HG02642 (cell line): ENCODE results near the gene NT5C3B.

Source experiments
- ATAC-seq: cut with Tn5 transposase; IDR thresholded peaks from one replicate; pipeline ENCODE4 v1.9.1; 2021; ENCODE audit warnings: mild to moderate bottlenecking; ENCODE audit not compliant: unreplicated experiment, poor library complexity

Gene NT5C3B

DNA sequence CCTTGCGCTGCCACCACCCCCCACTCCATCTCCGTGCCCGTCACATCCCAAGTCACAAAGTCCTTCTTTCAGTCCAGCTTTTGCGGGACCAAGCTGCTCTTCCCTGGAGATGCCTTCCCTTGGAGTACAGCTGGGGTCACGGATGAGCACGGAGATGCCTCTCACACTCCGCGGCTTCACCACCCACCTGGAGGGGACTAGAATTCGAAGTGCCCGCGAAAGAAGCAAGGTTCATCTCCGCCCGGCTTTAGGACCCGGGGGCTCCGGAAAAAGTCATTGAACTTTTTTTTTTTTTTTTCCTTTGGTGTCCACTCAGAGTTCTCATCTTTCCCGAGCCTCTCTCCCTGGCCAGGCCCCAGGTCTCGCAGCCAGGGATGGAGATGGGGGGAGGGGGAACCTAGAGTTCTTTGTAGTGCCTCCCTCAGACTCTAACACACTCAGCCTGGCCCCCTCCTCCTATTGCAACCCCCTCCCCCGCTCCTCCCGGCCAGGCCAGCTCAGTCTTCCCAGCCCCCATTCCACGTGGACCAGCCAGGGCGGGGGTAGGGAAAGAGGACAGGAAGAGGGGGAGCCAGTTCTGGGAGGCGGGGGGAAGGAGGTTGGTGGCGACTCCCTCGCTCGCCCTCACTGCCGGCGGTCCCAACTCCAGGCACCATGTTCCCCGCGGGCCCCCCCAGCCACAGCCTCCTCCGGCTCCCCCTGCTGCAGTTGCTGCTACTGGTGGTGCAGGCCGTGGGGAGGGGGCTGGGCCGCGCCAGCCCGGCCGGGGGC, 23.5 kb downstream of the NT5C3B start, which contains the start of gene FKBP10:
TSS of gene FKBP10 (plus strand) at position 624 of the 771 bp plus-strand sequence. CDS start at position 655, 31 bp downstream.
- no peak for ATAC-seq

DNA sequence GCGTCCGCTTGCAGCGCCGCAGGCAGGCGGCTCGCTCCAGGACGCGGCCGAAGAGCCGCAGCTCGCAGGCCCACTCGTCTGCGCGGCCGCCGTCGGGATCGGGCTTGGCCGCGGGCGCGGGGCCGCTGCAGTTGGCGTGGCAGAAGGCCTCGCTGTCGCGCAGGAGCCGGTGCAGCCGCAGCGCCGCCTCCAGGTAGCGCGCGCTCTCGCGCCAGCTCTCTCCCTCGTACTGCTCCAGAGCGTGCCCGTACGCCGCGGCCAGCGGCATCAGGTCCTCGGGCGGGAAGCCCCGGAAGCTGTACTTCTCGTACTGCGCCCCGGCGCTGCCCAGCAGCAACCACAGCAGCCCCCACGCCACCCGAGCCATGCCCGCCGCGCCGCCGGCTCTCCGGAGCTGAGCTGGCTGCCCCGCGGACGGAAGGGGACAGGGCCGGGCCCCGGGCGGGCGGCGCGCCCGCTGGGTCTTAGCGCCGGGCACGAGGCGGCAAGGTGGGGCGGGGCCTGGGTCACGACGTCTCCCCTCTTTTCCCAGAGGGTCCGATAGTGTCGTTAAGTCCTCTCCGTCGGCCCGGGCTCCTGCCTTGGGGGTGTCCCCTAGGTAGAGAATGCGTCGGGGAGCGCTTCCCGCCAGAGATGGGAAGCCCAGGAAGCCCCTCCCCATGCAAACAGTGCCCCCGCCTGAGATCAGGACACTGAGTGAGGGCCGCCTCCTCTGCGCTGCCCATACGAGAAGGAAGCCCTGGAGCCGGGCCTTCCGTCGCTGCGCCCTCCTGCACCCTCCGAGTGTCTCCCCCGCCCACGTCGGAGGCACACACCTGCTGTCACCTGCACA, 24.3 kb downstream of the NT5C3B start, which contains the start of gene P3H4:
TSS of gene P3H4 (minus strand) at position 401 of the 832 bp plus-strand sequence. CDS start at position 367, 34 bp downstream.
- peak; percentile 68 for ATAC-seq

DNA sequence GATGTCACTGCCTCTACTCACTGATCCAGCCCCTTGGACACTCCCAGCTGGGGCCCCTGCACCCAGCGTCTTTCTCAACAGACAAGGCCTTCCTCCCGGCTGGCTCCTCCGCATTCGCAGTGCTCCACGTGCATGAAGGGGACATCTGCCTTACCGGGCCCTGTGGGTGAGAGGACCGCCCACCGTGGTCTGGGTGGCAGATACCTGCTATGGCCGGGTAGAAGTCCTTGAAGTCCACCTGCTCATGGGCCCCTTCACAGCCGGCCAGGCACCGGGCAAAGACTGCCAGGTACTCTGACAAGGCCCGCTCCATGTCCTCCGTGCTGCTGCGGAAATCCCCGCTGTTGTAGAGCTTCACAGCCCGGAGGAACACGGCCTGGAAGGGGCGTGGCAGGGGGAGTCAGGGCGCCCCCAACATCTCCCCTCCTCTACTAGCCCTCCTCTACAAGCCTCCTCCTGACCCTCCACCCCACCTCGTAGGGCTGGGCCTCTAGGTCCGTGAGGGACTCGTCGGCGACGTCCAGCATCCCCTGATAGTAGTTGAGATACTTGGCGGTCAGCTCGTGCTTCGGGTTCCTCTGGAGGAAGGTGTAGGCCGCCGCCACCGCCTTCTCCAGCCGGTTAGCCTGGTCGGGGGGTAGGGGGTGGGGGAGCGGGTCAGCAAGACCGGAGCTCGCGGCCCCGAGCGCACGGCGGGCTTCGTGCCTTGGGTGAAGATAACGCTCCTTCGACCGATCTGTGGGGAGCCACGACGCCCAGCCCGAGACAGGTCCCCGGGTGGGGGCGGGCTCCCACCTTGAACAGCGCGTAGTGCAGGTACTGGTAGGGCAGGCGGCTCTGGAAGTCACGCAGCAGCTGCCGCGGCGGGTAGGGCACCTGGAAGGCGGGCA, 25.1 kb downstream of the NT5C3B start:
- ATAC-seq: peak; percentile 15

DNA sequence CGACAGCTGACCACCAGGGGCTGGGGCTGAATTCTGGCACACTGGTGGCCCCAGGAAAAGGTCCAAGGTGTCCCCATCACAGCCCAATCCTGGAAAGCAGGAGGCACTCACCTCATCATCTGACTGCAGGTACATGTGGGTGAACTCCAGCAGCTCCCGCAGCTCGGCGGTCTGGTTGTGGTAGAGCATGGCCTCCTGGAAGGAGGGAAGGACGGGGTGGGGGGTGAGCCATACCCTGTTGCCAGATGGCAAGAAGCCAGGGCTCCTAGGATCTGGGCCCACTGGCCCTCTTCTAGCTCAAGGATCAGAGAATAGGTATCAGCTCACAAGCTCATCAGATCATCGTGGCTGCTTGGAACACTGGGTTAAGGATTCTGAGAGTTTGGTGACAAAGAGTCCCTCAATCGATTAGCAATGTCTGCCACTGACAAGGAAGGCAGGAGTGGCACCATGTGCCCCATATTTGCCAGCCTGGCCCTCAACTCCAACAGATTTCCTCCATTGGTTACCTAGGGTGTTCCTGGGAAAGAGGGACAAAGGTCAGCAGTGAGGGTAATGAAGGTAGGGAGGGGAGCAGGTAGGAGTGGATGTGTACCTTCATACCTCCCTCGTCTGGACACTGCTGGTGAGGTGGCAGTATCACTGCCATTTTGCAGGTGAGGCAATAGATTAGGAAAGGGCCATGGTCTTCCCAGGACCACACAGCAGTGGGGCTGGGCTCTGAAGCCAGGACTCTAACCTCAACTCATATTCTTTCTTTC, 29.2 kb downstream of the NT5C3B start:
- no peak for ATAC-seq

DNA sequence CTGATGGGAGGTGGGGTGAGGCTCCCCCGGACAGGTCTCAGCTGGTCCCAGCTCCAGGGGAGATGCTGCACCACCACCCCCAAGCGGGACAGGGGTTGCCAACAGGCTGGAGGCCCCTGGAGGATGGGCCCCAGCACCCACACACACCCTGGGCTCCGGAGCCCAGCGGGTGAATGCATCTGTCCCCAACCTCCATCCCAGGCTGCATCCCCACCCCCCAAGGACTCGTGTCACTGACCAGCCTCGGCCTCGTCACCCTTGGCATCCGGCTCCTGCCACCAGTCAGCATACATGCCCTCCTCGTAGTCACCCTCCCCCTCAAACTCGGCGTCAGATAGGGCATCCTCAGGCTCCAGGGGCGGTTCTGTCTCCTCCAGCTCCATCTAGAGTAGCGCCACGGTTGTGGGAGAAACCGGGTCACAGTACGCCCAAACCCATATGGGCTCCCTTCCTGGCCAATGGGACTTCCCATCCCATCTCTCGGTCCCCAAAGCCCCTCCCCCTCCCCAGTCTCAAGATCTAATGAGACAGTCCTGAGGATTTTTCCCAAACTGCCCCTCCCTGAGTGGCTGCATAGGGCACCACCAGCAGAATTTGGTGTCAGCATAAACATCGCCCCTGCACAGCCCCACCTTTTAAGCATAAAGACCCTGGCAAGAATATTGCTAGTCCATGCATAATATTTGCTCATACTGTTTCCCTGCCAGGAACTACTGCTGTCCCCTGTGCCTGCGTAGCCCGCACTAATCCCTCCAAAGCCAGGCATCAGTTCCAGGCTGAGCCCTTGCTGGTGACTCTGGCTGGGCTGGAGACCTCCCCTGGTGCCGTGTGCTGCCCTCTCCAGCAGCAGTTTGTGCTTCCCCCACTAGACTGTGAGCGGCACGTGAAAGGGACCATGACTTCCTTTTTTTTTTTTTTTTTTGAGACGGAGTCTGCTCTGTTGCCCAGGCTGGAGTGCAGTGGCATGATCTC, 32.7 kb downstream of the NT5C3B start:
- no peak for ATAC-seq

DNA sequence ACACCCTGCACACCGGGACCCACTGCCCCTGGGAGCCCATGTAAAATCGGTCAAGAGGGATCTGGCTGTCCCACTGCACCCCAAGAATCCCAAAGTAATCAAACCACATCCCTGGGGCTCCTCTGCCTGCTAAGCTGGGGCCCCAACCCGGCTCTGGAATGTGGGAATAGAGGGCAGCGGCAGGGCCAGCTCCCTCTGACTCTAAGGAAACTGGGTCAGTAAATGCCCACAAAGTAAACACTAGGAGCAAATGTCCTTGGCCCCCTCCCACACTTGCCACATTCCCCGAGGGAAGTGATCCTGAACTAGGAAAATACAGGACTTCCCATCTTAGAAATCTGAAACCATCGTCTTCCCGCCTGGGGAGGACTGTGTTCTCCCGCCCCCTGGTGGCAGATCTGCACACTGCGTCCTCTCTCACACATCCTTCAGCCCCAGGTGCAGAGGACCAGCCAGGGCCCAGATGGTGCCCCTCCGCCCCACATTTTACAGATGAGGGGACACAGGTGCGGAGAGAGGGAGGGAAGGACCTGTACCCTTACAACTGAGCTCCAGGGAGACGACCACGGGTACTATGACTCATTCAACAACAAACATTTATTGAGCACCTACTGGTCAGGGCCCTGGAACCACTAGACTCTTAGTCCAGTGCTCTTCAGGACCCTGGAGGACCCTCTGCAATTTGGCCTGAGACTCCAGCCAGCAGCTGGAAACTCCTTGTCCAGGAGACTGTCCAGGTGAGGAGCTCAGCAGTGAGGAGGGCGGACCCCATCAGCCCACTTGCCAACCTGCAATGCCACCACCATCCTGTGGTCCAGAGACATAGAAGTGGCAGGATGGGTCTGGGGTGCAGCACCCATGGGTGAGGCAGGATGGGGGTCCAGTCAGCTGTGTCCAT, 34.4 kb downstream of the NT5C3B start:
- no peak for ATAC-seq

DNA sequence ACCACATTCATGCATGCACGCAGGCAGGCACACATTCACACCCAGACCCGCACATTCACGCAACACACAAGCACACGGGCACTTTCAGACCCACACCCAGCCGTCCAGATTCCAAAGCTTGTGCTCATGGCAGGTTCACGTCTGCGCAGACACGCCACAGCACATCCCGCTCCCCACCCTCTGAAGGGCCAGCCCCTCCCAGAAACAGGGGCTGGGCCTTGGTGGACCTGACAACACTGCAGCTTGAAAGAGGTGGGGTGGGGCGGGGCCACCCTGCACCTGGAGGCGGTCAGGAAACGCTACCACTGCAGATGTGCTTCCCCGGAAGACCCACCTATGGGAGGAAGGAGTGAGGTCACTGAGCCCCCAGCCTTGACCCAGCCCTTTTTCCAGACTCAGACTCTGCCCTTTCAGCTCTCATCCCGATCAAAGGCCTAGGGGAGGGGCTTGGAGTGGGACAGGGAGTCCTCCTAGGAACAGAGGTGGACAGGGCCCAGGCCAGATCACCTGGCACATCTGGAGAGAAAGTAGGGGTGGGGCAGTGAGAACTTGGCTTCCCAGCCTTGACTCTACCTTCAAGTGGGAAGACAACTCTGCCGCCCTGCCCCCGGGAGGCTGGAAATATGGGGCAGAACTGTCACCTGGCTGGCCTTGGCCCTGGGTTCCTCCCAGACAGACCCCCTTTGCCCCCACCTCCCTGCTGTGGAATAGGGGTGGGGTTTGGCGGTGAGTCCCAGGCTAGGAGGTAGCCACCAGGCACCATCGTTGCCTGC, 35.2 kb downstream of the NT5C3B start:
- no peak for ATAC-seq

DNA sequence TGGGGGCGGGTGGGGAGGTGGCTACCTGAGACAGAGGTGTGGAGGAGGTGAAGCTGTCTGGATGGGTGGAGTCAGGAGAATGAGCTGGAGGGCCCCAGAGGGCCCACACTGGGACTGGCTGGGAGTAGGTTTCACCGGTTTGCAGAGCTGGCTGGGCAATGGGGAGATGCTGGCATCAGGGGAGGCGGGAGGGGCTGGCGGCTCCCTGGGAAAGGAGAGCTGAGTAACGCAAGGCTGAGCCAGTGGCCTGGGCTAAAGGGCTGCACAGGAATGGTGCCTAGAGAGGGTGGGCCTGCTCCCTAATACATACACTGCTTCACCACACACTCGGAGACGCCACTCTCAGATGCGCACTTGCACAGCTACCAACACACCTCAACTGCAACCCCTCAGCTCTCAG, 36.7 kb downstream of the NT5C3B start:
- ATAC-seq: no peak

DNA sequence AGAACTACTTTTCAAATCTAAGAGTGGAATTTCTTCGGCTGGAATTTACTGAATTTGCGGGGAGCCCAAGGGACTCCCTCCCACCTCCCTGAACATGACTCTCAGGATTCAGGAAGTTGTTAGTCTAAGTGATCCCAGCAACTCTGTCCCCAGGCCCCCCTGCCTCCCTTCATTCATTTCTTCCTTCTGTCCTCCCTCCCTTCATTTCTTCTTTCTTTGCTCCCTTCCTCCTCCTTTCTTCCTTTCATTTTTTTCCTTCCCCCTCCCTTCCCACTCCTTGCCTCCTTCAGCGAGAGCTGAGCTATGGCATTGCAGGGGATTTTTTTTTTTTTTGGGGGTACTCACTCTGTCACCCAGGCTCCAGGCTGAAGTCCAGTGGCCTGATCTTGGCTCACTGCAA, 38.7 kb downstream of the NT5C3B start:
- ATAC-seq: no peak

DNA sequence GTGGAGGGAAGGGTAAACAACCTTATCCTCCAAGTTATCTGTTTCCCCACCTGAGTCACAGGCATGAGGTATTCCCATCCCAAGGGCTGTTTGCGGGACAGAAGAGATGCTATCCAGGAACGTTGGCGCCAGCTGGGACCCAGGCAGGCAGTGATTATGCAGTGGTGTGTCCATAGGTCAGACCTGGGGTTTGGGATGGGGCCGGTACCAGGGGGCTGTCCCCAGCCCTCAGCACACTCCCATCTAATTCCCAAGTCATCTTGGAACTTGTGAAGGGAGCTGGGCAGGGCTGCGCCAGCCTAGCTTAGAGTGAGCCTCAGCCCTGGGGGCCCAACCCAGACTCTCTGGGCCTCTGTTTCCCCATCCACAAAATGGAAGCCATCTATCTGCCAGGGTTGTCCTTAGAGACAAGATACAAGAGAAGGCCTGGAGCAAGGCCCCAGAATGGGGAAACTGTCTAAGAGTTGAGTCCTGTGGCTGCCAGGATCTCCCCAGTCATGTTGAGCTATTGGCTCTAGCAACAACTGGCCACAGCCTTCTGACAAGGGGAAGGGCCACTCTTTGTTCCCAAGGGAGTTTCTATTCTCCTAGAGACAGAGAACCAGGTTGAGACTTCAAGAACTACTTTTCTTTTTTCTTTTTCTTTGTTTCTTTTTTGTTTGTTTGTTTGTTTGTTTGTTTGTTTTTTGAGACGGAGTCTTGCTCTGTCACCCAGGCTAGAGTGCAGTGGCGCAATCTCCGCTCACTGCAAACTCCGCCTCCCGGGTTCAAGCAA, 39.7 kb downstream of the NT5C3B start:
- no peak for ATAC-seq

DNA sequence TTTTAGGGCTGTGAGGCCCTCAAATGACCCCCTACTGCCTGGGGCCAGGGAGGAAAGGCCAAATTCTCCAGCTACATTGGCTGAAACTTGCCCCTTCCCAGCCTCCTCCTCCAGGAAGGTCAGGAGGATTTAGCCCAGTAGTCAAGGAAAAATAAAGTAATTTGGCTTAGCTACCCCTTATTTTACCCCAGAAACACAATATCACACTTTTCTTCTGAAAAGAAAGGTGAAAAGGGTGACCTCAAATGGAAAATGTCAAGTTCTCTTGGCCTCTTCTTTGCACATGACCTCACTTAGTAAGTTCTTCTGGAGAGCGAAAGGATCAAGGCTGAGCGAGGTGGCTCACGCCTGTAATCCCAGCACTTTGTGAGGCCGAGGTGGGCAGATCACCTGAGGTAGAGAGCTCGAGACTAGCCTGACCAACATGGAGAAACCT, 41.5 kb downstream of the NT5C3B start:
- no peak for ATAC-seq

DNA sequence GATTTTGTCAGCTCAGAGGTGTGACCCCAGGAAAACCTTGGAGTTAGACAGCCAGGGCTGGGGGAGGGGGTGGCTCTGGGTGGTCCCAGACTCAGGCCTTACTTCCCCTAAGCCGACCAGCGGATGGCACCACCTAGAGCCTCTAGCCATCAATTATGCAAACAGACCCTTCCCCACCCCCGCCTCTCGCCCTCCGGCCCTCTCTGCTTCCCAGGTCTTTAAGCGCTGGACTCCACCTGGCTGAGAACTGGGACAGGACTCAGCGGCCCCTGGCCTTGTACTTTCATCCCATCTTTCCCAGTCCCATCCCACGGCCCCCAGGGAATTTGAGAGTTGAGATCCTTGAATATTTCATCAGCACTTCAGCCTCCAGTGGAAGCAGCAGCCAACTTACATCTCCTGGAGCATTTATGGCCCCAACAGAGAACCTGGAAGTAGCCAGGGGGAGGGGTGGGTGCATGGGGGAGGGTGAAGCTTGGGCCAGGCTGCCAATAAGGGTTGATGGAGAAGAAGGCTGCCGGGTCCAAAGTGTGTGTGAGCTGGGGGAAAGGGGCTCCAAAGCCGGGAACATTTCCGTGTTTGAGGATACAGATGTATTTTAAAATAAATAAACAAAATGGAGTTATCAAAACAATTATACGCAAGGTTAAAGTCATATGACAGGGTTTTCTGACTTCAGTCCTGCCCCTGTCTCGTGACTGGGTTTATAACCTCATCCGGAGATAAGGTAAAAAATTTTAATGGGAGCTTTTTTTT, 42.1 kb downstream of the NT5C3B start:
- no peak for ATAC-seq

DNA sequence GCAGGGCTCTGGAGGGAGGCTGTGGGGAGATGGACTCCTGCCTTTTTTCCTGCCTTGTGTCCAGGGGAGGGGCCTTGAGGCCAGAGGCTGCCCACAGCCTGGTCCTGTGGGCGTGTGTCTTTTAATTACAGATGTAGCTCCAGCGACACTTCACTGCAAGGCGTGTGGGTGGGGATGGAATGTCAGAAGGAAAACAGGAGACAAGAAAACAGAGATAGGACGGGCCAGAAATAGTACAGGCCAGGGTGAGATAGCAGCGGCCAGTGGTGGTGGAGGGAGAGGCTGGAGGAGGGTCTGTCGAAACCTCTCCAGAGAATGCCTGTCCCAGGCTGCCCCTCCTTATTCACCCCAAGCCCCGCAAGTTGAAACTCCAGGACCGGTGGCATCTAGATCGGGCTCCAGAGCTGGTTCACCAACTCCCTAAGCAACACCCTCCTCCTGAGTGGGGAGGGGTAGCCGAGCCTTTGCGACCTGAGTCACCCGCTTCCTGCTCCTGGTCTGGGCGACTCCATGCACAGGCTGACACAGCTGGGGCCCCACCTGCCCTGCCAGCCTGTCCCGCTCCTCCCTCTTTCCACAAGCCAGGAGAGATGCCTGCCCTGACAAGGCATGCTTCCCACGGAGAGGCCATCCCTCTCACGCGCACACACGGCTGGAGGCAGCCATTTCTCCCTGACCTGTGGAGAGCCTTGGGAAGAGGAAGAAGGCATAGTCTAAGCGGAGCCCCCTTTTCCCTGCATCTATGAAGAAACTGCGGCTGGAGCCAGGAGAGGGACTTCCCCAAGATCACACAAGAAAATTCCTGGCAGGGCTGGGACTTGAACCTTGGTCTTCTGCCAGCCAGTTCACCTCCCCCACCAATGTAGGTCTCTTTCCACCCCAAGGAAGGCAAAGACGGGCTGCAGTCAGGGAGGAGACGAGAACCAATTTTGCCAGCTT, 42.9 kb downstream of the NT5C3B start:
- no peak for ATAC-seq

DNA sequence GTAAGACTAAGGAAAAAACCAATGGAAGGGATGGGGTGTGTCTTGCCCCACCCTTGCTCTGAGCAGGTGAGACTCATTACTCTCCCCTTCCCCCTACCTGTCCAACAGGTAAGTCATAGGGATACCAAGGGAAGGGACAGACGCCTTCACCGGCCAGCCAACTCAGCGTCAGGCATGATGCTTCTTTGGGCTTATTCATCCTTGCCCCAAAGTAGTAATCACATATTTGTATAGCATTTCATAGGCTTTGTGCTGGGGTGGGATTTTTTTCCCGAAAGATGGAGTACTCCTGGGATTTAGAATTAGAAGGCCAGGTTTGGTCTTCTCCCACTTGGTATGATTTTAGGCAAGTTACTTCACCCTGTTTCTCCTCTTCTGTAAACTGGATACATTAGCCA, 49.0 kb downstream of the NT5C3B start:
- ATAC-seq: no peak
